ENCODE data around the gene CDH13.

Gene CDH13

GRCh38 chr16:83068686-83069085 lies 441.9 kb downstream of the CDH13 start:
- Histone ChIP-seq H3K4me3 (replicated peaks; ENCODE audit: low read depth, low read length) (no peak overlapping the region), H3K36me3 (ENCODE audit: control insufficient read depth, insufficient read depth, low read length) (no peaks in the 10 kb centered on the region), H3K27me3 (replicated peaks; ENCODE audit: control insufficient read depth, insufficient read depth, low read length) (no peaks in the 10 kb centered on the region)
- TF ChIP-seq CTCF (IDR thresholded peaks at IDR 0.05; ENCODE audit: insufficient read depth, low read length, poor library complexity, severe bottlenecking) = peak; percentile 12
- DNase-seq (ENCODE audit: extremely low read depth, insufficient read length) = no peak

GRCh38 chr16:83070416-83071209 lies 443.8 kb downstream of the CDH13 start:
- Histone ChIP-seq H3K4me3 (replicated peaks; ENCODE audit: low read depth, low read length) (no peak overlapping the region), H3K27me3 (replicated peaks; ENCODE audit: control insufficient read depth, insufficient read depth, low read length) (no peaks in the 10 kb centered on the region), H3K36me3 (ENCODE audit: control insufficient read depth, insufficient read depth, low read length) (no peaks in the 10 kb centered on the region)
- no peak for DNase-seq (ENCODE audit: extremely low read depth, insufficient read length)
- no peak for TF ChIP-seq CTCF (IDR thresholded peaks at IDR 0.05; ENCODE audit: insufficient read depth, low read length, poor library complexity, severe bottlenecking)

DNA sequence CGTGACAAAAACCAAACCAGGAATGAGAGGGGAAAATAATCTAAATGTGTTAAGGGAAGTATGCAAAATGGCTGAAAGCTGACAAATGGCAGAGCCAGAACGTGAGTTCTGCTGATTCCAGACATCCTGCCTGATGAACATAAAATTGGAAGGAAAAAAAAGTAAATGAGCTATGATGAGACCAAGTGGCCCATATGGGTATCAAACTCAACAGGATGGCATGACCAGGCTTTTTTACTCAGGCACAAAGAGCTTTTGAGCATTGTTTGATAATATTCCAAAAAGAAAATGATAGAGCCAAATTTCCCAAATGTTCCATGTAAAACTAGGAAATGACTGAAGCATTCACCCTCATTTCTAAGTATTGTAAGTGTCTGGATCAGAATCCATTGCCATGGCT lies 449.2 kb downstream of the CDH13 start:
- no peaks in the 10 kb centered on the region for H3K36me3 ChIP-seq (ENCODE audit: control insufficient read depth, insufficient read depth, low read length)
- DNase-seq (ENCODE audit: extremely low read depth, insufficient read length) = no peak
- no peaks in the 10 kb centered on the region for H3K27me3 ChIP-seq (replicated peaks; ENCODE audit: control insufficient read depth, insufficient read depth, low read length)
- TF ChIP-seq CTCF (IDR thresholded peaks at IDR 0.05; ENCODE audit: insufficient read depth, low read length, poor library complexity, severe bottlenecking) = no peak
- H3K4me3 ChIP-seq (replicated peaks; ENCODE audit: low read depth, low read length) = no peak overlapping the region

GRCh38 chr16:83083361-83083760 lies 456.6 kb downstream of the CDH13 start:
- H3K36me3 ChIP-seq (ENCODE audit: control insufficient read depth, insufficient read depth, low read length) = no peaks in the 10 kb centered on the region
- no peak for TF ChIP-seq CTCF (IDR thresholded peaks at IDR 0.05; ENCODE audit: insufficient read depth, low read length, poor library complexity, severe bottlenecking)

DNA sequence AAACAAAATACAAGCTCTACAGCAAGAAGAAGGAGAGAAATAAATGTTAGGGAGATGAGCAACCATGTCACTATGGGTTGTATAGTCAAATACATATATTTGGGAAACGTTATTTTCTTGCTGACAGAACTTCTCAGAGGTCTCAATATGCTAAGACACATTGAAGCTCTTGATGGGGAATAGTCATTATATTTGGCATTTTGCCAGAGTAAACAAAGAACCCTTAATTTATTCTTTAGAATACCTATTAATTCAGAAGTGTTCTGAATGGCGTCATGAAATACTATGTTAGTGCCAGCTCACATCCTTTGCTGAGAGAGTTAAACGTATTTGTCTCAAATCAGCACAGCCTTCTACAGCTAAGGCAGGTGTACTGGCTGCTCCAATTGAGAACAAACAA lies 458.9 kb downstream of the CDH13 start:
- Histone ChIP-seq H3K4me3 (replicated peaks; ENCODE audit: low read depth, low read length) (no peak overlapping the region), H3K36me3 (ENCODE audit: control insufficient read depth, insufficient read depth, low read length) (no peaks in the 10 kb centered on the region), H3K27me3 (replicated peaks; ENCODE audit: control insufficient read depth, insufficient read depth, low read length) (no peaks in the 10 kb centered on the region)
- no peak for DNase-seq (ENCODE audit: extremely low read depth, insufficient read length)
- TF ChIP-seq CTCF (IDR thresholded peaks at IDR 0.05; ENCODE audit: insufficient read depth, low read length, poor library complexity, severe bottlenecking) = no peak

More at GRCh38 chr16:83083361-83083760, 456.6 kb downstream of the CDH13 start:
- no peak for DNase-seq (ENCODE audit: extremely low read depth, insufficient read length)
- H3K4me3 ChIP-seq (replicated peaks; ENCODE audit: low read depth, low read length) = no peak overlapping the region
- H3K27me3 ChIP-seq (replicated peaks; ENCODE audit: control insufficient read depth, insufficient read depth, low read length) = no peaks in the 10 kb centered on the region
